ENCODE data around the gene CCDC6.

Gene CCDC6

GRCh38 chr10:59773088-59773487, 133.3 kb downstream of the CCDC6 start:
- no peak for TF ChIP-seq EZH2 (IDR thresholded peaks at IDR 0.05; ENCODE audit: borderline replicate concordance, low read length)
- TF ChIP-seq, protein P1, sequence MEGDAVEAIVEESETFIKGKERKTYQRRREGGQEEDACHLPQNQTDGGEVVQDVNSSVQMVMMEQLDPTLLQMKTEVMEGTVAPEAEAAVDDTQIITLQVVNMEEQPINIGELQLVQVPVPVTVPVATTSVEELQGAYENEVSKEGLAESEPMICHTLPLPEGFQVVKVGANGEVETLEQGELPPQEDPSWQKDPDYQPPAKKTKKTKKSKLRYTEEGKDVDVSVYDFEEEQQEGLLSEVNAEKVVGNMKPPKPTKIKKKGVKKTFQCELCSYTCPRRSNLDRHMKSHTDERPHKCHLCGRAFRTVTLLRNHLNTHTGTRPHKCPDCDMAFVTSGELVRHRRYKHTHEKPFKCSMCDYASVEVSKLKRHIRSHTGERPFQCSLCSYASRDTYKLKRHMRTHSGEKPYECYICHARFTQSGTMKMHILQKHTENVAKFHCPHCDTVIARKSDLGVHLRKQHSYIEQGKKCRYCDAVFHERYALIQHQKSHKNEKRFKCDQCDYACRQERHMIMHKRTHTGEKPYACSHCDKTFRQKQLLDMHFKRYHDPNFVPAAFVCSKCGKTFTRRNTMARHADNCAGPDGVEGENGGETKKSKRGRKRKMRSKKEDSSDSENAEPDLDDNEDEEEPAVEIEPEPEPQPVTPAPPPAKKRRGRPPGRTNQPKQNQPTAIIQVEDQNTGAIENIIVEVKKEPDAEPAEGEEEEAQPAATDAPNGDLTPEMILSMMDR (IDR thresholded peaks at IDR 0.05; ENCODE audit: low read length): no peak

DNA sequence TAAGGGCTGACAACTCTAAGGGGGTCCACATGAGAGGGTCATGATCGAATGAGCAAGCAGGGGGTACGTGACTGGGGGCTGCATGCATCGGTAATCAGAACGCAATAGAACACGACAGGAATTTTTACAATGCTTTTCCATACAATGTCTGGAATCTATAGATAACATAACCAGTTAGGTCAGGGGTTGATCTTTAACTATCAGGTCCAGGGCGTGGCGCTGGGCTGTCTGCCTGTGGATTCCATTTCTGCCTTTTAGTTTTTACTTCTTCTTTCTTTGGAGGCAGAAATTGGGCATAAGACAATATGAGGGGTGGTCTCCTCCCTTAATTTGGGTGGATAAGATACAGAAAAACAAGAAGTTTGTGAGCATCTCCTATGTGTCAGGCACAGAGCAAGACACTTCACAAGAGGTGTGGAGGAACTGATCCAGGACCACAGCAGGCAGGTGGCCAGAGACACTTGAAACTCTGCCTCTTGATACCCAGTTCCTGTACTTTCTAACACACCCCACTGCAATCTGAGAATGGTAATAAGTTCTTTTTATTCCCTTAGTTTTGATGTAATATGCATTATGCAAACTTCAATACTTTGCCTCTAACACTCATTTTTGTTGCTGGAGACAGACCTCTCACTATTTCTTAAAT, 135.1 kb downstream of the CCDC6 start:
- H3K4me2 ChIP-seq (ENCODE audit: low read length): no peak overlapping the region
- no peak overlapping the region for H3K4me3 ChIP-seq (ENCODE audit: low read depth, low read length, poor library complexity, severe bottlenecking)
- no peaks in the 10 kb centered on the region for H3K36me3 ChIP-seq (ENCODE audit: insufficient read depth, low read length)
- H3K9me3 ChIP-seq (ENCODE audit: low read length): no peaks in the 10 kb centered on the region
- no peak for TF ChIP-seq EZH2 (IDR thresholded peaks at IDR 0.05; ENCODE audit: borderline replicate concordance, low read length)
- TF ChIP-seq, protein P1 (IDR thresholded peaks at IDR 0.05; ENCODE audit: low read length): no peak
- H2AFZ ChIP-seq (ENCODE audit: low read length): no peak overlapping the region
- H3K9ac ChIP-seq (ENCODE audit: low read length): no peak overlapping the region
- no peaks in the 10 kb centered on the region for H3K79me2 ChIP-seq (ENCODE audit: insufficient read depth, low read length)
- no peaks in the 10 kb centered on the region for H3K4me1 ChIP-seq (ENCODE audit: insufficient read depth, low read length, severe bottlenecking)
- no peaks in the 10 kb centered on the region for H3K9me2 ChIP-seq (ENCODE audit: low read depth, low read length)
- H3F3A ChIP-seq (ENCODE audit: insufficient read depth, low read length): no peaks in the 10 kb centered on the region
- H3K27ac ChIP-seq (ENCODE audit: low read depth, low read length, poor library complexity, severe bottlenecking): no peak overlapping the region
- H3K27me3 ChIP-seq (ENCODE audit: insufficient read depth, low read length): no peaks in the 10 kb centered on the region
- no peaks in the 10 kb centered on the region for H4K20me1 ChIP-seq (ENCODE audit: insufficient read depth, low read length)

More at GRCh38 chr10:59773088-59773487, 133.3 kb downstream of the CCDC6 start:
- no peaks in the 10 kb centered on the region for H3K36me3 ChIP-seq (ENCODE audit: insufficient read depth, low read length)
- no peak overlapping the region for H3K27ac ChIP-seq (ENCODE audit: low read depth, low read length, poor library complexity, severe bottlenecking)
- no peaks in the 10 kb centered on the region for H3K9me3 ChIP-seq (ENCODE audit: low read length)
- H3K4me1 ChIP-seq (ENCODE audit: insufficient read depth, low read length, severe bottlenecking): no peaks in the 10 kb centered on the region
- H2AFZ ChIP-seq (ENCODE audit: low read length): no peak overlapping the region
- H3K4me3 ChIP-seq (ENCODE audit: low read depth, low read length, poor library complexity, severe bottlenecking): no peak overlapping the region
- H3K4me2 ChIP-seq (ENCODE audit: low read length): no peak overlapping the region
- H3K9me2 ChIP-seq (ENCODE audit: low read depth, low read length): no peaks in the 10 kb centered on the region
- H3K27me3 ChIP-seq (ENCODE audit: insufficient read depth, low read length): no peaks in the 10 kb centered on the region
- no peaks in the 10 kb centered on the region for H3K79me2 ChIP-seq (ENCODE audit: insufficient read depth, low read length)
- no peak overlapping the region for H3K9ac ChIP-seq (ENCODE audit: low read length)
- H4K20me1 ChIP-seq (ENCODE audit: insufficient read depth, low read length): no peaks in the 10 kb centered on the region
- no peaks in the 10 kb centered on the region for H3F3A ChIP-seq (ENCODE audit: insufficient read depth, low read length)

- no peak overlapping the region for H3K27ac ChIP-seq (ENCODE audit: low read depth, low read length, poor library complexity, severe bottlenecking)
- no peaks in the 10 kb centered on the region for H3K27me3 ChIP-seq (ENCODE audit: insufficient read depth, low read length)
- no peak overlapping the region for H3K4me2 ChIP-seq (ENCODE audit: low read length)
- no peak overlapping the region for H2AFZ ChIP-seq (ENCODE audit: low read length)
- no peak for TF ChIP-seq EZH2 (IDR thresholded peaks at IDR 0.05; ENCODE audit: borderline replicate concordance, low read length)
- TF ChIP-seq, protein P1 (IDR thresholded peaks at IDR 0.05; ENCODE audit: low read length): no peak
- no peaks in the 10 kb centered on the region for H3K9me2 ChIP-seq (ENCODE audit: low read depth, low read length)
- H3K4me1 ChIP-seq (ENCODE audit: insufficient read depth, low read length, severe bottlenecking): no peaks in the 10 kb centered on the region
- no peaks in the 10 kb centered on the region for H3K79me2 ChIP-seq (ENCODE audit: insufficient read depth, low read length)
- H4K20me1 ChIP-seq (ENCODE audit: insufficient read depth, low read length): no peaks in the 10 kb centered on the region
- no peaks in the 10 kb centered on the region for H3F3A ChIP-seq (ENCODE audit: insufficient read depth, low read length)
- no peak overlapping the region for H3K9ac ChIP-seq (ENCODE audit: low read length)
- no peaks in the 10 kb centered on the region for H3K9me3 ChIP-seq (ENCODE audit: low read length)
- H3K36me3 ChIP-seq (ENCODE audit: insufficient read depth, low read length): no peaks in the 10 kb centered on the region
- H3K4me3 ChIP-seq (ENCODE audit: low read depth, low read length, poor library complexity, severe bottlenecking): no peak overlapping the region
Observed at GRCh38 chr10:59770689-59771088, 135.7 kb downstream of the CCDC6 start.

Measured in OCI-LY1 (cell line).